Endothelial cell of umbilical vein (primary cell): ENCODE data around the gene OGDH. TPM values are rescaled to one million over a fixed set of nuclear protein-coding genes. Genes with fewer than 3 reads are reported as not detected.

ENCODE experiments used
- BruUV-seq: library from RNA; stranded (reverse); fragments of 400-500 nt; replicated peaks from 2 replicates; lab custom pipeline; 2021; lab: Mats Ljungman, UMichigan
- CTCF ChIA-PET: fragments of 300-600, 350-600 bp; sonication (Branson Sonifier 250); formaldehyde crosslinking; loops from one replicate; lab custom pipeline; 2021; ENCODE audit warnings: antibody characterized with exemption, inconsistent platforms; lab: Charles Lee
- POLR2A ChIA-PET: fragments of 300-600, 350-600 bp; sonication (Branson Sonifier 250); formaldehyde crosslinking; loops from one replicate; lab custom pipeline; 2021; ENCODE audit warnings: antibody characterized with exemption, inconsistent platforms; lab: Charles Lee
- DNase-seq: peaks from one replicate; pipeline ENCODE4 v3.0.0-alpha.2; 2011; ENCODE audit warnings: low read depth, low spot score
- FAIRE-seq: peaks from 2 replicates; lab custom pipeline; 2011; peaks lifted over from hg19 to GRCh38; lab: Jason Lieb, UNC
- H2AFZ ChIP-seq: 2 replicates; pipeline ENCODE4 v1.6.0; 2012; ENCODE audit warnings: low read depth, low read length, control low read depth, inconsistent platforms
- H3K27ac ChIP-seq: 2 replicates; pipeline ENCODE4 v1.5.1; 2011; ENCODE audit warnings: low read depth, mild to moderate bottlenecking, control low read depth, low read length, moderate library complexity; ENCODE audit not compliant: insufficient read depth
- H3K27me3 ChIP-seq, 2 experiments: 2 replicates each; pipeline versions ENCODE4 v1.6.0 to v1.6.1; 2011; ENCODE audit warnings: low read length in 2 of 2, mixed read lengths in 1 of 2; ENCODE audit not compliant: control insufficient read depth in 2 of 2, insufficient read depth in 2 of 2
- H3K36me3 ChIP-seq, 2 experiments: 2 replicates in 1 of 2; 3 replicates in 1 of 2; pipeline ENCODE4 v1.5.1; 2011; ENCODE audit warnings: low read length in 2 of 2, mild to moderate bottlenecking in 1 of 2, moderate library complexity in 1 of 2; ENCODE audit not compliant: control insufficient read depth in 2 of 2, insufficient read depth in 2 of 2; ENCODE audit errors: extremely low read depth in 1 of 2
- H3K4me1 ChIP-seq: 3 replicates; pipeline ENCODE4 v1.5.1; 2011; ENCODE audit warnings: mild to moderate bottlenecking, low read length; ENCODE audit not compliant: control insufficient read depth, insufficient read depth; ENCODE audit errors: extremely low read depth
- H3K4me2 ChIP-seq: 2 replicates; pipeline ENCODE4 v1.6.1; 2011; ENCODE audit warnings: low read length, control low read depth, mixed read lengths; ENCODE audit not compliant: insufficient read depth
- H3K4me3 ChIP-seq, 3 experiments: fragments of 200-600 bp in 1 of 3; sonication (generic), shearing (Covaris generic) in 1 of 3; replicated peaks in 1 of 3; 2 replicates each; pipeline ENCODE4 v1.5.1; 2011 to 2016; ENCODE audit warnings: control low read depth in 3 of 3, low read length in 3 of 3, mild to moderate bottlenecking in 2 of 3, inconsistent platforms in 1 of 3, low read depth in 1 of 3, moderate library complexity in 1 of 3; ENCODE audit not compliant: insufficient read depth in 1 of 3
- H3K79me2 ChIP-seq: 2 replicates; pipeline ENCODE4 v1.6.0; 2012; ENCODE audit warnings: low read length, inconsistent platforms; ENCODE audit not compliant: control insufficient read depth, insufficient read depth
- H3K9ac ChIP-seq: replicated peaks from 2 replicates; pipeline ENCODE3; 2011; ENCODE audit warnings: low read length, control low read depth; ENCODE audit not compliant: insufficient read depth; ENCODE audit errors: extremely low read depth
- H3K9me1 ChIP-seq: replicated peaks from 3 replicates; pipeline ENCODE4 v1.6.0; 2011; ENCODE audit warnings: mild to moderate bottlenecking, low read length; ENCODE audit not compliant: control insufficient read depth, insufficient read depth; ENCODE audit errors: extremely low read depth
- H3K9me3 ChIP-seq: replicated peaks from 2 replicates; pipeline ENCODE4 v1.5.1; 2012; ENCODE audit warnings: low read length, inconsistent platforms; ENCODE audit not compliant: control insufficient read depth, insufficient read depth
- H4K20me1 ChIP-seq: replicated peaks from 2 replicates; pipeline ENCODE3; 2011; ENCODE audit warnings: mild to moderate bottlenecking, low read length; ENCODE audit not compliant: control insufficient read depth, insufficient read depth; ENCODE audit errors: extremely low read depth
- EZH2 ChIP-seq: IDR thresholded peaks from 2 replicates; pipeline ENCODE4 v1.6.1; 2012; ENCODE audit warnings: borderline replicate concordance, low read depth, mild to moderate bottlenecking, moderate library complexity, low read length, inconsistent platforms; ENCODE audit not compliant: severe bottlenecking
- FOS ChIP-seq: IDR thresholded peaks from 2 replicates; pipeline ENCODE4 v1.6.1; 2011; ENCODE audit warnings: mild to moderate bottlenecking, low read length, moderate library complexity, borderline replicate concordance; ENCODE audit not compliant: insufficient read depth
- GATA2 ChIP-seq: IDR thresholded peaks from 2 replicates; pipeline ENCODE4 v1.7.0; 2011; ENCODE audit warnings: low read depth, mild to moderate bottlenecking, moderate library complexity, mixed read lengths, low read length; ENCODE audit not compliant: insufficient read length, insufficient read depth
- JUN ChIP-seq: IDR thresholded peaks from 2 replicates; pipeline ENCODE4 v1.6.1; 2011; ENCODE audit warnings: borderline replicate concordance, low read depth; ENCODE audit not compliant: insufficient read length, insufficient read depth
- MYC ChIP-seq: IDR thresholded peaks from one replicate; pipeline ENCODE4 v1.6.1; 2011; ENCODE audit warnings: mild to moderate bottlenecking, low read depth, low read length
- POLR2A ChIP-seq: IDR thresholded peaks from 2 replicates; pipeline ENCODE4 v1.6.1; 2012; ENCODE audit warnings: low read depth, mild to moderate bottlenecking, control low read depth, low read length
- dilution Hi-C: fragments of 300-500 bp; cut with MboI; formaldehyde crosslinking; loops from one replicate; pipeline ENCODE4 v1.15.0; 2019; ENCODE audit warnings: low sequenced_read_pairs; ENCODE audit not compliant: extremely low pct_ligation_motif_present
- intact Hi-C: fragments of 100-400 bp; cut with micrococcal nuclease; formaldehyde crosslinking; loops from one replicate; pipeline ENCODE4 v1.10.0; 2022
- polyA plus RNA-seq, 4 experiments: library from polyadenylated mRNA; depleted of rRNA in 3 of 4; stranded (reverse) in 3 of 4; unstranded in 1 of 4; fragments of >200 nt; gene quantifications; 2 replicates each; pipeline versions ENCODE4 v1.2.1 to v1.2.3, GENCODE V29; 2011 to 2012; ENCODE audit warnings: missing spikeins in 1 of 4
- total RNA-seq: library from RNA; stranded (reverse); gene quantifications from 2 replicates; pipeline ENCODE4 v1.2.3, GENCODE V29; 2021
- TF ChIP-seq, protein P1 (sequence below), 2 donors: IDR thresholded peaks; 1 replicate in 1 of 2; 2 replicates in 1 of 2; pipeline ENCODE4 v1.5.1; 2011; ENCODE audit warnings: low read length in 2 of 2, mild to moderate bottlenecking in 2 of 2, moderate library complexity in 2 of 2, control low read depth in 1 of 2, inconsistent platforms in 1 of 2, low read depth in 1 of 2; ENCODE audit not compliant: insufficient read depth in 1 of 2; ENCODE audit errors: extremely low read depth in 1 of 2

Gene OGDH
- total and polyA plus RNA-seq, 2 donors (not counting 3 experiments of a cell fraction or from before 2014, with no cell fraction given): 88.9 to 92.9 TPM

DNA sequence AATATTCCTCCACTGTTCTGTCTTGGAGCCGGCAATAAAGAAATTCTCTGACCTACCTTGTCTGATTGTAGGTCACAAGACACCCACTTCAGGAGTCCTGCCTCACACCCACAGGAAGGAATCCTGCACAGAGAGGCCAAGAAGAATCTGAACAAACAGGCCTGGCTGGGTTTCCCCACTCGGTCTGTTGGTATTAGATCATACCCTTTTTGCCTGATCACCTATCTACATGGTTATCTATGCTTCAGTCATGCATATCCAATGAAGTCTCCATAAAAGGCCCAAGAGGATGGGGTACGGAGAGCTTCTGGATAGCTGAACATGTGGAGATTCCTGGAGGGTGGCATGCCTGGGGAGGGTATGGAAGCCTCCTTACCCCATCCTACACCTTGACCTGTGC, 12.3 kb downstream of the OGDH start:
- POLR2A ChIA-PET: no interaction called here
- no peak for FAIRE-seq
- H3K27ac ChIP-seq: no peak overlapping the region

More for the DNA sequence above, 12.3 kb downstream of the OGDH start:
- Histone ChIP-seq H3K27me3 (no peaks in the 10 kb centered on the region), H3K4me3 (no peak overlapping the region), H2AFZ (no peak overlapping the region), H3K9me1 (no peaks in the 10 kb centered on the region), H4K20me1 (peaks cover 2% of the 10 kb centered on the region), H3K79me2 (peaks cover 91% of the 10 kb centered on the region), H3K9me3 (no peaks in the 10 kb centered on the region), H3K4me2 (no peak overlapping the region), H3K36me3 (no peaks in the 10 kb centered on the region), H3K9ac (no peak overlapping the region), H3K4me1 (peaks cover 9% of the 10 kb centered on the region)
- BruUV-seq: no TSS peak
- intact Hi-C loops (no loop called here), dilution Hi-C loops (no loop called here)
- no peak for DNase-seq
- CTCF ChIA-PET: no interaction called here
- TF ChIP-seq, protein P1, sequence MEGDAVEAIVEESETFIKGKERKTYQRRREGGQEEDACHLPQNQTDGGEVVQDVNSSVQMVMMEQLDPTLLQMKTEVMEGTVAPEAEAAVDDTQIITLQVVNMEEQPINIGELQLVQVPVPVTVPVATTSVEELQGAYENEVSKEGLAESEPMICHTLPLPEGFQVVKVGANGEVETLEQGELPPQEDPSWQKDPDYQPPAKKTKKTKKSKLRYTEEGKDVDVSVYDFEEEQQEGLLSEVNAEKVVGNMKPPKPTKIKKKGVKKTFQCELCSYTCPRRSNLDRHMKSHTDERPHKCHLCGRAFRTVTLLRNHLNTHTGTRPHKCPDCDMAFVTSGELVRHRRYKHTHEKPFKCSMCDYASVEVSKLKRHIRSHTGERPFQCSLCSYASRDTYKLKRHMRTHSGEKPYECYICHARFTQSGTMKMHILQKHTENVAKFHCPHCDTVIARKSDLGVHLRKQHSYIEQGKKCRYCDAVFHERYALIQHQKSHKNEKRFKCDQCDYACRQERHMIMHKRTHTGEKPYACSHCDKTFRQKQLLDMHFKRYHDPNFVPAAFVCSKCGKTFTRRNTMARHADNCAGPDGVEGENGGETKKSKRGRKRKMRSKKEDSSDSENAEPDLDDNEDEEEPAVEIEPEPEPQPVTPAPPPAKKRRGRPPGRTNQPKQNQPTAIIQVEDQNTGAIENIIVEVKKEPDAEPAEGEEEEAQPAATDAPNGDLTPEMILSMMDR (IDR thresholded peaks at IDR 0.05; ENCODE audit: extremely low read depth in 1 of 2, insufficient read depth in 1 of 2, low read depth in 1 of 2, low read length in 2 of 2): no peak
- no peak for TF ChIP-seq JUN
- TF ChIP-seq EZH2: no peak
- TF ChIP-seq POLR2A: no peak
- TF ChIP-seq GATA2: no peak
- no peak for TF ChIP-seq FOS
- TF ChIP-seq MYC: no peak
